GM12878 (cell line): ENCODE measurements around the gene SPARC. TPM values are rescaled to one million over a fixed set of nuclear protein-coding genes. Genes with fewer than 3 reads are reported as not detected.

Source experiments
- ATAC-seq: fragments of 200-7000 bp; cut with Tn5 transposase; 3 replicates; pipeline ENCODE4 v1.9.1; 2020; ENCODE audit warnings: mild to moderate bottlenecking, moderate library complexity
- BruUV-seq: library from RNA; stranded (reverse); fragments of 400-500 nt; replicated peaks from 2 replicates; lab custom pipeline; 2021; lab: Mats Ljungman, UMichigan
- CTCF ChIA-PET: fragments of 300-600 bp; sonication (Branson Sonifier 250); formaldehyde crosslinking; extraction: SDS; loops from one replicate; lab custom pipeline; 2021; ENCODE audit warnings: inconsistent platforms; lab: Yijun Ruan, JAX
- POLR2A ChIA-PET: fragments of 350-600 bp; formaldehyde crosslinking; extraction: SDS; loops from one replicate; lab custom pipeline; 2021; ENCODE audit warnings: inconsistent platforms; lab: Charles Lee
- RAD21 ChIA-PET: fragments of 300-600 bp; sonication (Branson Sonifier 250); formaldehyde crosslinking; loops from one replicate; lab custom pipeline; 2023; ENCODE audit warnings: antibody characterized with exemption; ENCODE audit not compliant: unreplicated experiment; lab: Charles Lee
- SMC1A ChIA-PET: fragments of 300-600 bp; sonication (Branson Sonifier 250); formaldehyde crosslinking; loops from one replicate; lab custom pipeline; 2023; ENCODE audit not compliant: unreplicated experiment, uncharacterized antibody; lab: Charles Lee
- DNase-seq: peaks from one replicate; pipeline ENCODE4 v3.0.0-alpha.2; 2011; ENCODE audit warnings: low read depth, low spot score
- FAIRE-seq: peaks from 3 replicates; lab custom pipeline; 2011; peaks lifted over from hg19 to GRCh38; lab: Jason Lieb, UNC
- H2AFZ ChIP-seq: 2 replicates; pipeline ENCODE4 v1.6.0; 2011; ENCODE audit warnings: low read depth, low read length, control low read depth; ENCODE audit not compliant: control insufficient read depth
- H3K27ac ChIP-seq: 2 replicates; pipeline ENCODE4 v1.5.1; 2011; ENCODE audit warnings: control low read depth; ENCODE audit not compliant: control insufficient read depth, insufficient read depth
- H3K27me3 ChIP-seq, 2 experiments: replicated peaks in 1 of 2; 2 replicates each; pipeline versions ENCODE4 v1.6.0 to v1.6.1; 2011; ENCODE audit warnings: low read length in 1 of 2; ENCODE audit not compliant: control insufficient read depth in 2 of 2, insufficient read depth in 2 of 2
- H3K36me3 ChIP-seq, 2 experiments: 2 replicates each; pipeline ENCODE4 v1.5.1; 2011; ENCODE audit warnings: low read length in 1 of 2; ENCODE audit not compliant: control insufficient read depth in 2 of 2, insufficient read depth in 2 of 2
- H3K4me1 ChIP-seq: 2 replicates; pipeline ENCODE4 v1.6.1; 2011; ENCODE audit warnings: mild to moderate bottlenecking, low read length, moderate library complexity, mixed read lengths; ENCODE audit not compliant: control insufficient read depth, insufficient read depth
- H3K4me2 ChIP-seq: 2 replicates; pipeline ENCODE4 v1.6.0; 2011; ENCODE audit warnings: control low read depth; ENCODE audit not compliant: control insufficient read depth, insufficient read depth
- H3K4me3 ChIP-seq: fragments of 200-600 bp; sonication (generic); 2 replicates; pipeline ENCODE4 v1.5.1; 2016
- H3K79me2 ChIP-seq: 2 replicates; pipeline ENCODE4 v1.6.0; 2011; ENCODE audit warnings: low read length; ENCODE audit not compliant: control insufficient read depth, insufficient read depth
- H3K9ac ChIP-seq: 2 replicates; pipeline ENCODE4 v1.8.0; 2011; ENCODE audit warnings: low read length, control low read depth, mixed read lengths; ENCODE audit not compliant: control insufficient read depth, insufficient read depth
- H3K9me3 ChIP-seq: replicated peaks from 3 replicates; pipeline ENCODE4 v1.5.1; 2011; ENCODE audit warnings: mild to moderate bottlenecking, low read length; ENCODE audit not compliant: control insufficient read depth, insufficient read depth
- H4K20me1 ChIP-seq: 2 replicates; pipeline ENCODE4 v1.6.0; 2011; ENCODE audit not compliant: control insufficient read depth, insufficient read depth
- PRDM15 ChIP-seq: fragments of 450-650 bp; formaldehyde crosslinking; IDR thresholded peaks from 2 replicates; pipeline ENCODE4 v1.4.0; 2020; ENCODE audit warnings: mild to moderate bottlenecking, moderate library complexity
- RELA ChIP-seq: fragments of 450-650 bp; IDR thresholded peaks from 2 replicates; pipeline ENCODE4 v1.8.0; 2014; ENCODE audit warnings: borderline replicate concordance; ENCODE audit not compliant: partially characterized antibody
- SIX5 ChIP-seq: IDR thresholded peaks from 2 replicates; pipeline ENCODE4 v1.6.1; 2011; ENCODE audit warnings: mild to moderate bottlenecking, low read depth, low read length, moderate library complexity; ENCODE audit not compliant: severe bottlenecking
- WGBS: methylation state at CpG from one replicate; pipeline ENCODE4 v1.1.6; 2016; ENCODE audit warnings: low lambda C conversion rate; ENCODE audit not compliant: insufficient replicate concordance, insufficient coverage; ENCODE audit errors: missing lambda C conversion rate; 5-methylcytosine and 5-hydroxymethylcytosine counted together
- in situ Hi-C: fragments of 300-500 bp; cut with MboI; formaldehyde crosslinking; loops from 9 replicates; pipeline ENCODE4 v1.14.3; 2018; ENCODE audit warnings: mixed read lengths
- intact Hi-C: fragments of 100-400 bp; cut with micrococcal nuclease; formaldehyde crosslinking; loops from one replicate; pipeline ENCODE4 v1.14.2; 2022; ENCODE audit not compliant: unreplicated experiment
- polyA plus RNA-seq, 11 experiments: library from polyadenylated mRNA; depleted of rRNA in 4 of 11; unstranded in 6 of 11; stranded (reverse) in 5 of 11; fragments of >200 nt; fragmentation: Nextera tagmentation in 4 of 11; fragmentation: Illumina TruSeq in 1 of 11; extraction: Ambion mirVana in 4 of 11; extraction: Trizol in 1 of 11; gene quantifications; 1 replicate in 1 of 11; 2 replicates in 10 of 11; pipeline versions ENCODE4 v1.2.1 to v1.2.3, GENCODE V29; 2011 to 2016; ENCODE audit warnings: inconsistent platforms in 2 of 11, missing spikeins in 2 of 11, low read depth in 1 of 11
- total RNA-seq, 4 experiments: library from RNA; depleted of rRNA in 3 of 4; stranded (reverse); fragments of >200 nt in 3 of 4; fragmentation: Illumina TruSeq in 1 of 4; extraction: Trizol in 1 of 4; gene quantifications; 2 replicates each; pipeline versions ENCODE4 v1.2.1 to v1.2.3, GENCODE V29; 2013 to 2021

SPARC gene
- total and polyA plus RNA-seq, 10 of the 15 experiments (the other 5 are each of a cell fraction or from before 2014, with no cell fraction given), result 29.6 to 154 (median 57.0) TPM

DNA sequence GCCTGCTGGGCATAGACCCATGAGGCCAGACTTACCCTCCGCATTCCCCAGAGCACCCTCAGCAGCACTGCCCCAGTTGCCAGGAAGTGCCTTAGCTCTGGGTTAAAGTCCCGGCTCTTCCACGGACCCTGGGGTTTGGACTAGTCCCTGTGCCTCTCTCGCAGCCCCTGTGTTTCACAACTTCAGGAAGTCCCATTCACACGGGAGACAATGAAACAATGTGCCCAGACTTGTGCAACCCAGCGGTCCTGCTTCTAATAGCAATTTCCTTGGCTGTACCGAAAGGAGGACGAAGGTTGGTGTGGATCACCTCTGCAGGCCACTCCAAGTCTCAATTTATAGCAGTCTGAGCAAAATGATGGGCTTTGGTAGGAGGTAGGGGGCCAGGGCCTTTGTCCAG is 53.8 kb downstream of the SPARC start:
- 61% methylated on average over 8 of the region's 8 CpGs for WGBS
- TF ChIP-seq SIX5 (no peak), RELA (no peak), PRDM15 (CRISPR knock-in tag) (no peak)
- TF ChIP-seq, all 136 proteins: peak for 0
- ChIA-PET POLR2A (no interaction called here), CTCF (no interaction called here), RAD21 (interaction anchor here (1.7 kb wide), 1 partner anchor 19 kb away, joined by 4 read pairs; no protein-coding TSS in a partner anchor), SMC1A (no interaction called here)
- H3K27me3 ChIP-seq, result no peaks in the 10 kb centered on the region; a peak in 1 of 4 replicates
- no peak overlapping the region for H3K9ac ChIP-seq
- no peaks in the 10 kb centered on the region for H3K36me3 ChIP-seq
- no peaks in the 10 kb centered on the region for H3K9me3 ChIP-seq
- H3K27ac ChIP-seq, result no peak overlapping the region
- H3K4me3 ChIP-seq, result no peak overlapping the region
- FAIRE-seq, result no peak
- no peak overlapping the region for H2AFZ ChIP-seq
- no TSS peak for BruUV-seq
- no peaks in the 10 kb centered on the region for H3K79me2 ChIP-seq
- no peaks in the 10 kb centered on the region for H3K4me1 ChIP-seq
- intact Hi-C loops (no loop called here), in situ Hi-C loops (no loop called here)
- H3K4me2 ChIP-seq, result no peak overlapping the region
- no peak for ATAC-seq
- H4K20me1 ChIP-seq, result no peaks in the 10 kb centered on the region
- no peak for DNase-seq
